ENCODE data around the gene CXCL12.

Gene CXCL12

DNA sequence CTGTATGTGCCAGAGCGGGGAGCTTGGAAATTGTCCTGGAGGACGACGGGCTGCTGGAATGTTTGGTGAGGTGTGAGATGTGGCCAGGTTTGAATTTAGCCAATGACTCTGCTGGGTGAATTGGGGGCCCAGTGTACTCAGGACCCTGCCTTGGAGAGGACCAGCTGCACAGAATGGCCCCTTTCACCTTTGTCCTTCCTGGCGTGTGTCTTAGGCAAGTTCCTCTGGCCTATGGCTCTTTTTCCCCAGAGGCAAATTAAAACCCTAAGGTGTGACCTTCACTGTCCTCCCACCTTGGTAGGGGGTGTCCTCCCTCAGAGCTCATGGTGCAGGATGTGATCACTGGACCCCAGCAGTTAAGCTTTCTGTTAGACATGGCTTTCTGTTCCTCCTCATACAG lies 47.8 kb downstream of the CXCL12 start:
- DNase-seq (ENCODE audit: low spot score) = no peak
- TF ChIP-seq, protein P1, sequence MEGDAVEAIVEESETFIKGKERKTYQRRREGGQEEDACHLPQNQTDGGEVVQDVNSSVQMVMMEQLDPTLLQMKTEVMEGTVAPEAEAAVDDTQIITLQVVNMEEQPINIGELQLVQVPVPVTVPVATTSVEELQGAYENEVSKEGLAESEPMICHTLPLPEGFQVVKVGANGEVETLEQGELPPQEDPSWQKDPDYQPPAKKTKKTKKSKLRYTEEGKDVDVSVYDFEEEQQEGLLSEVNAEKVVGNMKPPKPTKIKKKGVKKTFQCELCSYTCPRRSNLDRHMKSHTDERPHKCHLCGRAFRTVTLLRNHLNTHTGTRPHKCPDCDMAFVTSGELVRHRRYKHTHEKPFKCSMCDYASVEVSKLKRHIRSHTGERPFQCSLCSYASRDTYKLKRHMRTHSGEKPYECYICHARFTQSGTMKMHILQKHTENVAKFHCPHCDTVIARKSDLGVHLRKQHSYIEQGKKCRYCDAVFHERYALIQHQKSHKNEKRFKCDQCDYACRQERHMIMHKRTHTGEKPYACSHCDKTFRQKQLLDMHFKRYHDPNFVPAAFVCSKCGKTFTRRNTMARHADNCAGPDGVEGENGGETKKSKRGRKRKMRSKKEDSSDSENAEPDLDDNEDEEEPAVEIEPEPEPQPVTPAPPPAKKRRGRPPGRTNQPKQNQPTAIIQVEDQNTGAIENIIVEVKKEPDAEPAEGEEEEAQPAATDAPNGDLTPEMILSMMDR (IDR thresholded peaks at IDR 0.05; ENCODE audit: extremely low read depth, missing control alignments) = no peak

DNA sequence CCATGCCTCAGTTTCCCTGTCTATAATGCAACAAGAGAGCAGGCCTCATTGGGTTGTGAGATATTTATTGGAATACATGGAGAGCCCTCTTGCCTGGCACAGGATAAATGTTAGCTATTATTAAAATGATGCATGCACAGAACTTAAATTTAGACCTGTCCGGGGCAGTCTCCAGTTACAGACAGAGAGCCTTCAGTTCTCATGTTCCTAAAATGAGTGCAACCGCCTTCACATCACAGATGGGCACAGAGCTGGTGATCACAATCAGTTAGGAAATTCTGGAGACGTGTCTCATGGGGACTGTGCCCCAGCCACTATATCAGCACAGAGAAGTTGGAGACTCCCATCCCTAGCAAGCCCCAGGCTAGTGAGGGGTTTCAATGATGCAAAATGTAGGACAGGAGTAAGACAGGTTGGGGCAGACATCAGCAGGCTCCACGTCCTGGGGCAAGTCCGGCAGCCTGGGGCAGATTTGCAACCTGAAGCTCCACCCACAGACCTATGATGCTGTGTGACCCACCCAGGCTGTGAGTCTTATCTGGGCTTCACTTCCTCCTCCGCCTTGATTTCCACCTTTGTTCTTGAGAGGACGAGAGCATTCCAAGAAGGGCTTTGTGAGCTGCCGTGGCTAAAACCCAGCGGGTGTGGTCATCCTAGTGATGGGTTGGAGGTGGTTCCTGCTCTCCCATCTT lies 49.4 kb downstream of the CXCL12 start:
- DNase-seq (ENCODE audit: low spot score) = no peak
- TF ChIP-seq, protein P1 (IDR thresholded peaks at IDR 0.05; ENCODE audit: extremely low read depth, missing control alignments) = no peak

DNA sequence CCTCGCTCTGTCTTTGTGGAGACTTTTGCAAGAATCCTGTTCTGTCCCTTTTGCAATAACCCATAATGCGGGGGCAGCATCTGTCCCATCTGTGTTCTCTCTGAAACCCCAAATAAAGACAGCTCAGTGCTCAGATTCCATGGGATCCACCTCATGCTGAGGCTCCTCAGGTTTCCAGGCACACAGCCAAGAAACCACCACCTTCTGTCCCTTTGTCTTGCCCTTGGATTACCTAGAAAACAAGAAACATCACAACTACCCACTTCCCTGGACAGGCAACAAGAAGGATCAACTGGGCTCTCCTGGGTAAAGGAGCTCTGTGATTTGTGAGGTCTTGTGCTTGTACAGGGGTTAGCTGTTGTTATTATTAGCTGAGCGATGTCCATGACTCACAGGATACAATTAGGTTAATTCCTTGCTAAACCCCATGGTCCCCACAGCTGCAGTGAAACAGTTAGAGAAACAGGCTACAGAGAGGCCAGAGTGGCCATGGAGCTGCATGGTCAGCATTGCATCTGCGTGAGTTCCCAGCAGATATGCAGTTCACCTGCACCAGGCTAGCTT lies 50.2 kb downstream of the CXCL12 start:
- TF ChIP-seq, protein P1 (IDR thresholded peaks at IDR 0.05; ENCODE audit: extremely low read depth, missing control alignments) = no peak
- DNase-seq (ENCODE audit: low spot score) = no peak

DNA sequence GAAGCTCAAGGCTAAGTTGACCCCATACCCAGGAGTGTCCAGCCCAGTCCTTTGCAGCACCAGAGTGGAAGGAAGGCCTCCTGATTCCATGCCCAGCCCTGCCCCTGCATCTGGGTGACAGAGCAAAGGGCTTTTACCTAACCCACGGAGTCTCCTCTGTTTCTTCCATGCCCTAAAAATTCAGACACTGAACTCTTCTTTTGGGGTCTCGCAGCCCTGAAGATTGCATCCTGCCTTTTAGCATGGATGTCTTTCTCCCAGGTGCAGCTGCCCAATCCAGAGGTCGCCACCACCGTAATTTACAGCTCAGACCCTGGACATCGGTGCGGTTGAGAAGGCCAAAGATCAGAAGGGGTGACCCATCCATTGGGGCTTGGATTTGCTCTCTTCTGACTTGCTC lies 50.8 kb downstream of the CXCL12 start:
- no peak for DNase-seq (ENCODE audit: low spot score)
- TF ChIP-seq, protein P1 (IDR thresholded peaks at IDR 0.05; ENCODE audit: extremely low read depth, missing control alignments) = no peak

DNA sequence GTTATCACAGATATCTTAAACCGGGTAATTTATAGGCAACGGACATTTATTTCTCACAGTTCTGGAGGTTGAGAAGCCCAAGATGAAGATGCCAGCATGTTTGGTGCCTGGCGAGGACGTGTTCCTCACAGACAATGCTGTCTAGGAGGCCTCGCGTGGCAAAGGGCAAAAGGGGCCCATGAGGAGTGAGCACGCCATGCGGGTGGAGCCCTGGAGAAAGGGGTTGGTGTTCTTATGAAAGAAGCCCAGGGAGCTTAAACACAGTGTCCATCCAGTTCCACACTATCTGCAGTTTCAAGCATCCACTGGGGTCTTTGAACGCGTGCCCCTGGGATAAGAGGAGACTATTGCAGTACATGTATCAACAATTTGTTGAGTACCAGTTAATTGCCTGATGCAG lies 51.4 kb downstream of the CXCL12 start:
- TF ChIP-seq, protein P1 (IDR thresholded peaks at IDR 0.05; ENCODE audit: extremely low read depth, missing control alignments) = no peak
- no peak for DNase-seq (ENCODE audit: low spot score)

DNA sequence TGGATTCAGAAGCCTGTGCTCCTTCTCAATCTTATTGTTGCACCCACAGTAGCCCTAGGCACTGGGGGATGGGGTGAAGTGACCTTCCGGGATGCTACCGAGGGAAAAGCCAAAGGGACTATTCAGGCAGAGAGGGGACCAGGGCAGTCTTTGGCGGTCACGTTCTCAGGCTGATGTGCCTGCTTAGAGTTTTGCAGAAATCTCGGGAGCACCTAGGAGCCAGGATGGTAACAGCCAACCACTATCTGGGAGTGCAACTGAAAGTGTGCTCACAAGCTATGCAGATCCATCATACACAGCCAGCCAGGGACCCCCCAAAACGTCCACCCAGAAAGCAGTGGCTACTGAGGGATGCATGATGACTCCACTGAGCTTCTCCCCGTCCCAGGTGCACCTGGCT lies 52.4 kb downstream of the CXCL12 start:
- no peak for DNase-seq (ENCODE audit: low spot score)

DNA sequence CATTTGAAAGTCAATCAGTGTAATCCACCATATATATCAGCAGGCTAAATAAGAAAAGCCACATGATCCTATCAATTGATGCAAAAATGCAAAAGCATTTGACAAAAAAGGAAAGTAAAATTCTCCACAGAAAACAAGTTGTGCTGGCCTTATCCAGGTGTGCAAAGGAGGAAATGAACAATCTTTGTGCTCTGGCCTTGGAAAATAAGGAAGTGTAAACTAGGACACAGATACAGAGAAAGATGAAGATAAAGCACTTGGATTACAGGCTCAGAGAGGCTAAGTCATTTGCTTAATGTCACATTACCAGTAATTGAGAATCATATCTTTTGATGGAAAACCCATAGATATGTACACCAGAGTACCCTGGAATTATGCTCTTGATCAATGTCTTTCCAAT lies 54.5 kb downstream of the CXCL12 start:
- DNase-seq (ENCODE audit: low spot score) = no peak
- TF ChIP-seq, protein P1 (IDR thresholded peaks at IDR 0.05; ENCODE audit: extremely low read depth, missing control alignments) = no peak

More for the DNA sequence above, 52.4 kb downstream of the CXCL12 start:
- TF ChIP-seq, protein P1 (IDR thresholded peaks at IDR 0.05; ENCODE audit: extremely low read depth, missing control alignments) = no peak
